ENCODE results near the gene GALNT7.
A peak's percentile ranks its signal among the peaks of the same experiment; 100 is the strongest.
"Not testable (repeated sequence)": the region's sequence is repeated elsewhere in the genome, so short reads cannot be mapped to it uniquely, and the experiment has no call there.

The GALNT7 gene

DNA sequence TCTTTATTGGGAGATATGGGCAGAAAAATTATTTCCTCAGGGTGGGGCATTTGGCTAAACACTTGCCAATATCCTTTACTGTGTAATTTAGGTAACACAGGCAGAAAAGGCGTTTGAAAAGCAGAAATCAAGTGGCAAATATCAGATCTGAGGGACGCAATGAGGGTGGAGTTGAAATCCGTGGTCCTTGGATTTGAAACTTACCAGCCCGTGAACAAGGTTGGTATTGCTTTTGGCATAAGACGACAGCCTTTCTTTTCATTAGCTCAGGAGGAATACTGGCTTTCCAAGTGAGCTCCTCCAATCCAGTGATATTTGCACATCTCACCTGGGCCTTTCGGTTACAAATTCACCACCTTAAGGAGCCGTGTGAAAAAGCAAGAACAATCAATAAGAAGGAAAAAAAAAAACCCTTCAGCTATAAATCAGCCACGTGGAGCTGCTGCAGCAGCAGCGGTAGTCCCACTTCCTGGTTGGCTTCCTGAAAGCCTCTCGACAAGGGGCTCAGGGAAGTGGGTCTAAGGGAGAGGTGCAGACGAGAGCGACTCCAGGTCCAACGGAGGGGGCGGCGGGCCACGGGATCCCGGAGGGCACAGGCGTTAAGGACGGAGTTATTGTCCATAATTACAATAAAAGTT is 734 bp upstream of the GALNT7 start:
- DNase-seq: peak; percentile 15

DNA sequence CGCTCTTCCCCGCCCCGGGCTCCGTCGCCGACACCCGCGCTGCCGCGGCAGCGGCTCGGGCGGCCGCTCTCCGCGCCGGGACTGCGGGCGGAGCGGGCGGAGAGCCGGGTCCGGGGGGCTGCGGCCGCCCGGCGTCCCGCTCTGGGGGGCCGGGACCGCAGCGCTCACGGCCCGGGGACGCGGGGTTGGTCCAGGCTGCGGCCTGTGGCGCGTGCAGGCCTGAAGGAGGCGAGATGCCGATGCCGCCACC is 492 bp downstream of the GALNT7 start:
- no peak for DNase-seq

DNA sequence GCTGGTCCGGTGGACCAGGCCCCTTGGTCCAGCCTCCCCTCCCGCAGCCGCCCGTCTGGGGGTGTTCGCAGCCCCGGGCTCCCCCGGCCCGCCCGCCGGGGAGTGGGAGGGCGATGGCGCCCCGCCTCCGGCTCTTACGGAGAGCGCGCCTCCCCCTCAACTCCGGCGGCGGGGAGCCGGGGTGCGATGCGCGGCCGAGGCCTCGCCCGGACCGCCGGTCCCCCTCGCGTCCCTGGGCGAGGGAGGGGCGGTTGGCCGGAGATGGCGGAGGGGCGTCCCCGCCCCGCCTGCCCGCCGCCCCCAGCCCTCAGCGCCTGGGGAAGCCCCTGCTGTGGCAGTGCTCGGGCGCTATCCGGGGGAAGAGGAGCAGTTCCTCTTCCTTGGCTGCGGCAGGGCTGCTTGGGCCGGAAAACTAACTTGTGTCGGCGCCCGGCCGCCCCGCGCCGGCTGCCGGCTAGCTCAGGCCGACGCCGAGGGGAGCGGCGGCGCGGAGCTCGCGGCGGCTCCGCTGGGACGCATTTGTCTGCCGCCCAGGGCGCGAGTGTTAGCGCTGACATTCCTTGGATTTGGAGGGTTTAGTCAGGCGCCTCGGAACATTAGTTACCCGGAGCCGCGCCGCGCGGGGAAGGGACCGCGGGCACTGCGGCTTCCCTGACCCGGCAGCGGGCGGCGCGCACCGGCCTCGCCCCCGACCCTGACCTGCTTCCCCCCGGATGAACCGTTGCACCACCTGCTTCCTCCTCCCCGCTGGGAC is 994 bp downstream of the GALNT7 start:
- DNase-seq: peak; percentile 68

DNA sequence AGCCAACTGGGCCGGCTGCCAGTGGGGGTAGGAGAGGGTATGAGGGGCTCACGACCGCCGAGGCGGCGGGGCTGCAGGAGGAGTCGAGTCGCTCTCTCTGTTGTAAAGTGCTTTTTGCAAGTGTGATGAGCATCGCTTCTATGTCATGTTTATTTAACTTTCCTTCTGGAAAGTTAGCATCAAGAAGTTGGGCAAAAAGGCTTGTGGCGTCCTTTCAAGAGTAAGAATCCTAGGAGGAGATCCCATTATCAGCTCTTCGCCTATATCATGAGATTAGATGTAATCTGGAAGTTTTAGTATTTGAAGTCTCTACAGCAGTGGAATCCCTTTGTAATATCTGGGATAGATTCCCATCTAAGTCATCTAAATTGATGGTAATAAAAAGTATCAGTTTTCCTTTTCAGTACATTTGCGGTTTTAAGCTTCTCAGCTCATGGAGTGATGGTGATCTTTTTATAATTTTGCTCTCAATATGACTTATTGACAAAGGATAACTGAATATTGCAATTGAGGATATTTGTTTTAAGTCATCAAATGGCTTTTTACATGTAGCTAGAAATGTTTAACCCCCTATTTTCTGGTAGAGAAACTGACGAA is 1.7 kb downstream of the GALNT7 start:
- no peak for DNase-seq

GRCh38 chr4:173171098-173171497 is 2.5 kb downstream of the GALNT7 start:
- peak; percentile 13 for DNase-seq

DNA sequence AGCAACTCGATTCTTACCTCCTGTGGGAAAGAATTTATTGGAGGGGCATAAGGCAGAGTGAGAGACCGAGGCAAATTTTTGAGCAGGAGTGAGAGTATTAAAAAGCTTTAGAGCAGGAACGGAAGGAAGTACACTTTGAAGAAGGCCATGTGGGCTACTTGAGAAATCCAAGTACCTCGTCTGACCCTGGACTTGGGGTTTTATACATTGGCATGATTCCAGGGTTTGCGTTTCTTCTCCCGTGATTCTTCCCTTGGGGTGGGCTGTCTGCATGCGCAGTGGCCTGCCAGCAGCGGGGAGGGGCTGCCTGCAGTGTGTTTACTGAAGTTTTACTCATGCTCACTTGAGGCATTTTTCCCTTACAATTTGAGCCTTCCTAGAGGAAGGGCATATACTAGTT is 3.4 kb downstream of the GALNT7 start:
- DNase-seq: no peak

DNA sequence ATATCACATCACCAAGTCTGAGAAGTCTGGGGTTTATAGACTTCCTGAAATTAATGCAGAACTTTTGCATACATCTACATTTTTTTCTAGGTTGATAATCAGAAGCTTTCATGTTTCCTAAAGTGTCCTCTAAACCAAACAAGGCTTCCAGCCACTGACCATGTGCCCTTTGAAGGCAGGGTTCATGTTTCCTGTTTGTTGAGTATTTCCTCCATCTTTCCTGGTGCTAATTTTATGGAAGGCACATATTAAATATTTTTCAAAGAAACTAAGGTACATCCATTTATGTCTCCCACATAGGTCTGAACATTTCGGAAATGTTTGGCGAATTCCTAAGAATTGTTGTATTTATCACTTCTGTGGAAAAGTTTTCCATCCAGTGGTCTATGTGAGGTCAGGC is 5.6 kb downstream of the GALNT7 start:
- DNase-seq: no peak

GRCh38 chr4:173174594-173175012 is 6.0 kb downstream of the GALNT7 start:
- DNase-seq: no peak

- no peak for DNase-seq
Observed at GRCh38 chr4:173176010-173176409, 7.4 kb downstream of the GALNT7 start.

- no peak for DNase-seq
Observed at GRCh38 chr4:173177232-173177631, 8.6 kb downstream of the GALNT7 start.

GRCh38 chr4:173178144-173178543 is 9.5 kb downstream of the GALNT7 start:
- DNase-seq: no peak

GRCh38 chr4:173181848-173182247 is 13.2 kb downstream of the GALNT7 start:
- DNase-seq: no peak

DNA sequence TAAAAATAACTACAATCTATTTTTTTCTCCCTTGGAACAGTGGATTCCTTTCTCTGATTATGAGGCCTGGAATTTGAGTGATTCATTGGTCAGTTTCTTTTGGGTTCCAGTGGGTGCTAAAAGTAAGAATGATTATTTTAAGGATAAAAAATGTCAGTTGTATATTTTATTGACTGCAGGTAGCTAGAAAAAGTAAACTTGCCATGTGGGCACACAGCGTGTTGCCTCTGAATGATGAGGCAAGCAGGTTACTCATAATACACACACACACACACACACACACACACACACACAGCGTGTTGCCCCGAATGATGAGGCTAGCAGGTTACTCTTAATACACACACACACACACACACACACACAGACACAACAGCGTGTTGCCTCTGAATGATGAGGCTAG is 13.8 kb downstream of the GALNT7 start:
- no peak for DNase-seq

DNA sequence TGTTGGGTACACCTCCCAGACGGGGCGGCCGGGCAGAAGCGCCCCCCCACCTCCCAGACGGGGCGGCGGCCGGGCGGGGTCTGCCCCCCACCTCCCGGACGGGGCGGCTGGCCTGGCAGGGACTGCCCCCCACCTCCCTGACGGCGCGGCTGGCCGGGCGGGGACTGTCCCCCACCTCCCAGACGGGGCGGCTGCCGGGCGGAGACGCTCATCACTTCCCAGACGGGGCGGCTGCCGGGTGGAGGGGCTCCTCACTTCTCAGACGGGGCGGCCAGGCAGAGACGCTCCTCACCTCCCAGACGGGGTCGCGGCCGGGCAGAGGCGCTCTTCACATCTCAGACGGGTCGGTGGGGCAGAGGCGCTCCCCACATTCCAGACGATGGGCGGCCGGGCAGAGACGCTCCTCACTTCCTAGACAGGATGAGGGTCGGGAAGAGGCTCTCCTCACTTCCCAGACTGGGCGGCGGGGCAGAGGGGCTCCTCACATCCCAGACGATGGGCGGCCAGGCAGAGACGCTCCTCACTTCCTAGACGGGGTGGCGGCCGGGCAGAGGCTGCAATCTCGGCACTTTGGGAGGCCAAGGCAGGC is 15.1 kb downstream of the GALNT7 start:
- DNase-seq: not testable (repeated sequence)

DNA sequence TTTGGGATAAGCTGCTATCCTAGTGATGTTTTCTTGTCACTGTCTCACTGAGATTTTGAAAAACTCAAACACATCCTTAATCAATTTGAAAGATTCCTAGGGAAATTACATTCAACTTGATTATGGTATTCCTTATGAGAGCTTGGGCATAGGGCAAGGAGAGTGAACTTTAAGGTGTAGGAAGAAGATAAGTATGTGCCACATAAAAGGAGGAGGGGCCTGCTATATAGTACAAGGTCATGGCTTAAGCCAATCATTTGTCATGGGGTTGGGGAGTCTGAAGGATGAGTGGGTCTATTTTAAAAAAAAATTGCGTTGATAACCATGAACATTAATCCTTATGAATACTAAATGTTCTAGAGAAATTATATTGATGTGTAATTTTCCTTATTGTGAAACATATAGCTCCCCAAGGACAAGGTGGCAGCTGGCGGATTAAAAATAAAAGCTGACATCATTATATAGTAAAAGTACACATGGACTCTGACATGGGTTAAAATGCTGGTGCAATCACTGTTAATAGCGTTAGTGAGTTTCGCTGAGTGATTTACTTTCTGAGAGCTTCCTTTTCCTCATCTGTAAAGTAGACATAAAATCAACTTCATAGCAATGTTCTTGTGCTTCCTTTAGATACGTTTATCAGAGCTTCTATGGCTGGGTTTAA is 17.4 kb downstream of the GALNT7 start:
- DNase-seq: no peak

DNA sequence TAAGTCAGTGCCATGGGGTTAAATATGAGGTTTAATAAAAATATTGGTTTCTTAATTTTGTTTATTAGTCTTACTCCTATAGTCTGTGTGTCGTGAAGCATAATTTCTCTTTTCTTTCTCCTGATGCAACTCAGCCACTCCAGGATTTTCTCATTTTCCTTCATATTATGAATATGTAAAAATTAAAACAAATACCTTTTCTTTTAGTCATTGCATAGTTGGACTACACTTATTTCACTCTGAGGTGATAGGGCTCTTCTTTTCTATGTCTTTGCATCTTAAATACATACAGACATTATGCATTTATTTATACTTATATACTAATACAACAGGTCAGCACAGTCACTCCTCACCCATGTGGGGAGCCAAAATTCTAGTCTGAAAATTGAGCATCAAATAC is 19.1 kb downstream of the GALNT7 start:
- DNase-seq: no peak

DNA sequence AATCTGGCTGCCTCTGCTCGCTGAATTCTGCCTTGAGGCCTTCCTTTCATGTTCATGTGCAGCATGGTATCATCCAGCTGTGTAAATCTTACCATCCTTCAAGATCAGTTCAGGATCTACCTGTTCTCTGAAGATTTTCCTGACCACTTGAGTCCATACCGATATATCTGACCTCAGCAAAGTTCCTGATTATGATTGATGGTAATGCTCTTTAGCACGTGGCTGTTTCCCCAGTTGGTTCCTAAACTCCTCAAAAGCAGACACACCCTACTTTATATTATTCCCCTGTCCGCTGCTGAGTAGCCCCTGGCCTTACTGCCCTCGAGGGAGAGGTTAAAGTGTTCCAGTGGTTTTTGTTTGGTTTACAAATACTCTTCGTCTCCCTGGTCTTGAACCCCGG is 20.0 kb downstream of the GALNT7 start:
- no peak for DNase-seq

GRCh38 chr4:173189117-173189693 is 20.6 kb downstream of the GALNT7 start:
- no peak for DNase-seq

DNA sequence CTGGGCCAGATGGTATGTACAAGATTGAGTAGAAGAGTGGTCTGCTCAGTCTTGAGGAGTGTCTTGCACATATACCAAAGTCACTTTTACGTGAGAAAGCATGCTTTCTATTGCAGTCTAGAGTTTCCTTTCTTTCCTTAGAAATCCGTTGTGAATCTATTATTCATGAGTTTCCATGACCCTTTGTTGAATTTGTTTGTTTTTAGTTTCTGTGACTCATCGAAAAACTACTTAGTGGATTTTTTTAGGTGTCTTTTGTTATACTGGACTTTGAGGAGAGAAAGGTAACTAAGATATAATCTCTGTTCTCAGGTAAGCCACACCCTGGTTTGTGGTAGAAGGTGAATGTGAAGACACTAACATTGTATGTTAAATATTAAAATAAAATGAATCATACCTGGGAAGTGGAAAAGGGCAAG is 23.0 kb downstream of the GALNT7 start:
- no peak for DNase-seq

DNA sequence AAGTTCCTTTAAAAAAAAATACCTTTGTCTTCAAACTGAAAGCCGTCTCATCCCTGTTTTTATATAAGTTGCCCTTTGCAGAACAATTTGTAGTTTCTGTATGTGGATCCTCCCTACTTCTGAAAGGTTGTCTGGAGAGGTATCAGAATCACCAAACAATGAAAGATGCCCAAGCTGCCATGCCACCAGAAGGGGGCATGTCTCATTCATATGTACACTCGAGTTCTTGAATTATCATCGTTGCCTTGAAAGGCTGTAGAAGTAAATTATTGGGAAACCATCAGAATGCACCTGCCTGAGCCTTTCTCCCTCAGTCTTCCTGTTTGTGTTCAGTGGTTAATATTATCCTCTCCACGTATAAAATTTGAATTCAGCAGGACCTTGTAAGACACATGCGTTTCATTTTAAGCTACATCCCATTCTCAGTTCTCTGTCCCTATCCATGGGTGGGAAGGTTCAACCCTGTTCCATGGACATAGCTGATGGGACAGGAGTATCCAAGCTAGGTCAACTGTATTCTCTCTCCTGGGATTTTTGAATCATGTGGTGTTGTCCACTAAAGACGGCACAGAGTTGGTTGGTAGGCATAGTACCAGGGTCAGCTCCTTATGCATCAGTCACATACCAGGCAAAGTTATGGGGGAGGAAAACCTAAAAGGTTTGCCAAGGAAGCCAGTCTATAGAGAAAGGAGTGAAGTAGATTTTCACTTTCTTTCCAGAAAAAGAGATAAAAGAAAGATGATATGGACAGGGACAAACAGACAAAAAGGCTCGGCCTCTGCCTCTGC is 24.0 kb downstream of the GALNT7 start:
- no peak for DNase-seq

- DNase-seq: no peak
Observed at GRCh38 chr4:173194157-173194556, 25.5 kb downstream of the GALNT7 start.

DNA sequence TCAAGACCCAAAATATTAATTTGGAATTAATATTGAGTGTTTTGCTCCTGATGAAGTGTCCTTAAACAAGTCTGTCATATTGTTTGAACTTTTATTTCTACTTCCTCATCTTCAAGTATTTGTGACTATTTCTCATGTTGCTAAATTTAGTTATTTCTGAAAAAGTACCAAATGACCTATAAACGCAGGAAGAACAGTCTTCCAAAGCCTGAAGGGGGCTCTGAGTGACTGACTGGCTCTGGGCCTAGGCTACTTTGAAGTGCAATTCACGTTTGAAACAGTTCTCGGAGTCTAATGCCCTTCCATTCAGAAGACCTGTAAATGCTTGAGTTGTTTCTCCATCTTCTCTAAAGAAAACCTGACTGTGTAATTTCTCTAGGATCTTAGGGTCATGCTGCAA is 26.5 kb downstream of the GALNT7 start:
- no peak for DNase-seq

DNA sequence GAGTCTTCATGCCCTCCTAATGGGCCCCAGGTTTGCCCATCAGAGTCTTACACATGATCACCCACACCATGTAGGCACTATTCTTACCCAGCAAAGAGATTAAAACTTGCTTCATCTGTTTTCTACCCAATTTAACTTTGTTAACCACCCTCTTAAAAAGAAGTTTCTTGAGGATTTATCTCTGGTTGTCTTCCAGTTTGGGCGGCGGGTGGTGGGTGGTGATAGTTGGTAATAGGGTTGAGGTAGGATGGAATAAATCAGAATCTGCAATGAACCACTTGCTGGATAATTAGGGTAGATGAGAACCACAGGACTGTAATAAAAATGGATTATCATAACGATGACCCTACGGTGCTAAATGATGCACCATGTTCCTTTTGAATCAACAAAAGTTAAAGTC is 30.9 kb downstream of the GALNT7 start:
- no peak for DNase-seq
